Thyroid gland (tissue), 4 donors: ENCODE measurements around the gene ARSJ.

Source experiments
- POLR2A ChIP-seq, 2 donors: fragments of 450-650 bp; IDR thresholded peaks; one replicate each; pipeline ENCODE4 v1.6.1; 2017; ENCODE audit warnings: antibody characterized with exemption in 2 of 2, mild to moderate bottlenecking in 2 of 2, moderate library complexity in 1 of 2
- TF ChIP-seq, protein P1 (sequence below), 6 experiments: fragments of 200-600 bp in 3 of 6; fragments of 450-650 bp in 3 of 6; sonication (generic) in 3 of 6; IDR thresholded peaks; one replicate each; pipeline ENCODE4 v1.5.1; 2016 to 2019; ENCODE audit warnings: antibody characterized with exemption in 6 of 6, mild to moderate bottlenecking in 2 of 6, inconsistent platforms in 1 of 6, moderate library complexity in 1 of 6

DNA sequence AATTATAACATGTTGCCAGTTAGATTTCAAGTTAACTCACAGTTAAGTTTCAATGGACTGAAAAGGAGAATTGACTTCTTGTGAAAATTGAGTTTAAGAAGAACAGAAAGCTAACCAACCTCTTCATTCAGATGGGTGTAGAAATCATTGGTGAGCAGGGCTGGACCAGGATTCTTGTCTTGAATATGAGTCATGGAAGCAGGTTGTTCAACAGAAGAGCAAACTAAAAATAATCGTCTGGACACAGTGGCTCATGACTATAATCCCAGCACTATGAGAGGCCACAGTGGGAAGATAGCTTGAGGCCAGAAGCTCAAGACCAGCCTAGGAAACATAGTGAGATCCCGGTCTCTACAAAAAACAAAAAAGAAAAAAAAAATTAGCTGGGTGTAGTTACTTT, 98.2 kb downstream of the ARSJ start:
- TF ChIP-seq, protein P1, sequence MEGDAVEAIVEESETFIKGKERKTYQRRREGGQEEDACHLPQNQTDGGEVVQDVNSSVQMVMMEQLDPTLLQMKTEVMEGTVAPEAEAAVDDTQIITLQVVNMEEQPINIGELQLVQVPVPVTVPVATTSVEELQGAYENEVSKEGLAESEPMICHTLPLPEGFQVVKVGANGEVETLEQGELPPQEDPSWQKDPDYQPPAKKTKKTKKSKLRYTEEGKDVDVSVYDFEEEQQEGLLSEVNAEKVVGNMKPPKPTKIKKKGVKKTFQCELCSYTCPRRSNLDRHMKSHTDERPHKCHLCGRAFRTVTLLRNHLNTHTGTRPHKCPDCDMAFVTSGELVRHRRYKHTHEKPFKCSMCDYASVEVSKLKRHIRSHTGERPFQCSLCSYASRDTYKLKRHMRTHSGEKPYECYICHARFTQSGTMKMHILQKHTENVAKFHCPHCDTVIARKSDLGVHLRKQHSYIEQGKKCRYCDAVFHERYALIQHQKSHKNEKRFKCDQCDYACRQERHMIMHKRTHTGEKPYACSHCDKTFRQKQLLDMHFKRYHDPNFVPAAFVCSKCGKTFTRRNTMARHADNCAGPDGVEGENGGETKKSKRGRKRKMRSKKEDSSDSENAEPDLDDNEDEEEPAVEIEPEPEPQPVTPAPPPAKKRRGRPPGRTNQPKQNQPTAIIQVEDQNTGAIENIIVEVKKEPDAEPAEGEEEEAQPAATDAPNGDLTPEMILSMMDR (IDR thresholded peaks at IDR 0.05): no peak
- TF ChIP-seq POLR2A (IDR thresholded peaks at IDR 0.05): no peak
